Lower lobe of right lung (tissue), 2 donors: ENCODE measurements around the gene MRGPRF. TPM values are rescaled to one million over a fixed set of nuclear protein-coding genes. Genes with fewer than 3 reads are reported as not detected.
A peak's percentile ranks its signal among the peaks of the same experiment; 100 is the strongest.
"Not testable (repeated sequence)": the region's sequence is repeated elsewhere in the genome, so short reads cannot be mapped to it uniquely, and the experiment has no call there.

Experiments used
- ATAC-seq, 2 donors: fragments of 200-7000 bp; cut with Tn5 transposase; one replicate each; pipeline ENCODE4 v1.9.1; 2020 to 2022; ENCODE audit warnings: mild to moderate bottlenecking in 2 of 2, moderate library complexity in 2 of 2
- DNase-seq: peaks from one replicate; pipeline ENCODE4 v3.0.0-alpha.2; 2020
- H3K27ac ChIP-seq: fragments of 200-600 bp; one replicate; pipeline ENCODE4 v1.8.0; 2022
- H3K27me3 ChIP-seq: fragments of 200-600 bp; one replicate; pipeline ENCODE4 v1.8.0; 2022; ENCODE audit warnings: low read depth
- H3K36me3 ChIP-seq: fragments of 200-600 bp; one replicate; pipeline ENCODE4 v1.8.0; 2022; ENCODE audit warnings: mild to moderate bottlenecking
- H3K4me1 ChIP-seq: fragments of 200-600 bp; one replicate; pipeline ENCODE4 v1.8.0; 2022
- H3K4me3 ChIP-seq: fragments of 200-600 bp; one replicate; pipeline ENCODE4 v1.8.0; 2022; ENCODE audit warnings: mild to moderate bottlenecking
- H3K9me3 ChIP-seq: fragments of 200-600 bp; one replicate; pipeline ENCODE4 v1.8.0; 2022
- CTCF ChIP-seq: fragments of 200-600 bp; IDR thresholded peaks from one replicate; pipeline ENCODE4 v1.8.0; 2022; ENCODE audit warnings: antibody characterized with exemption, mild to moderate bottlenecking
- intact Hi-C: fragments of 100-400 bp; cut with DNase I; formaldehyde crosslinking; loops from one replicate; pipeline ENCODE4 v1.11.0; 2022
- total RNA-seq: library from RNA; stranded (reverse); fragmentation: NEBNext Ultra II Directional; extraction: Animal tissue kit (Norgen Biotek cat#: 25700); gene quantifications from one replicate; pipeline ENCODE4 v1.2.1, GENCODE V29; 2021
- donor health status: DM: no; HTN: yes; CAD: no; lungs with severe emphysema.

The MRGPRF gene
- total RNA-seq, 1 donor from 2014 or later = 11.5 TPM

- no peak for ATAC-seq
- Histone ChIP-seq H3K4me1 (peaks cover 17% of the 10 kb centered on the region), H3K9me3 (no peaks in the 10 kb centered on the region), H3K27me3 (peaks cover 11% of the 10 kb centered on the region), H3K36me3 (peaks cover 18% of the 10 kb centered on the region), H3K4me3 (no peak overlapping the region), H3K27ac (peak overlapping the region; percentile 62)
- intact Hi-C loops = no loop called here
- no peak for TF ChIP-seq CTCF
- no peak for DNase-seq
These were observed 12.7 kb downstream of the MRGPRF start for GRCh38 chr11:69000391-69000790.

GRCh38 chr11:68999748-69000355, 13.2 kb downstream of the MRGPRF start:
- peaks cover 11% of the 10 kb centered on the region for H3K27me3 ChIP-seq
- intact Hi-C loops, H3K4me3 ChIP-seq, H3K9me3 ChIP-seq, ATAC-seq: not testable (repeated sequence)
- H3K27ac ChIP-seq = peak overlapping the region; percentile 62
- peaks cover 13% of the 10 kb centered on the region for H3K36me3 ChIP-seq
- peak; percentile 22 for DNase-seq
- peaks cover 17% of the 10 kb centered on the region for H3K4me1 ChIP-seq

GRCh38 chr11:68999093-68999747, 13.8 kb downstream of the MRGPRF start:
- peaks cover 17% of the 10 kb centered on the region for H3K4me1 ChIP-seq
- no peak for TF ChIP-seq CTCF
- no peak for ATAC-seq
- peaks cover 7% of the 10 kb centered on the region for H3K27me3 ChIP-seq
- peaks cover 6% of the 10 kb centered on the region for H3K36me3 ChIP-seq
- no peak overlapping the region for H3K27ac ChIP-seq
- no peaks in the 10 kb centered on the region for H3K9me3 ChIP-seq
- intact Hi-C loops = no loop called here
- no peak overlapping the region for H3K4me3 ChIP-seq
- DNase-seq = peak; percentile 24

- Histone ChIP-seq H3K27ac (no peak overlapping the region), H3K27me3 (peaks cover 7% of the 10 kb centered on the region), H3K4me3 (no peak overlapping the region), H3K4me1 (peaks cover 17% of the 10 kb centered on the region), H3K9me3 (no peaks in the 10 kb centered on the region), H3K36me3 (no peaks in the 10 kb centered on the region)
- intact Hi-C loops = no loop called here
- ATAC-seq (no peak), DNase-seq (peak; percentile 30)
- no peak for TF ChIP-seq CTCF
These were observed 14.6 kb downstream of the MRGPRF start for GRCh38 chr11:68998390-68998911.

GRCh38 chr11:68997995-68998348, 15.1 kb downstream of the MRGPRF start:
- no peak for ATAC-seq
- intact Hi-C loops = no loop called here
- Histone ChIP-seq H3K9me3 (no peaks in the 10 kb centered on the region), H3K4me3 (no peak overlapping the region), H3K27ac (no peak overlapping the region), H3K36me3 (no peaks in the 10 kb centered on the region), H3K4me1 (peaks cover 17% of the 10 kb centered on the region), H3K27me3 (peaks cover 8% of the 10 kb centered on the region)
- no peak for TF ChIP-seq CTCF
- DNase-seq = no peak
